Epithelial cell of prostate (primary cell): ENCODE data around the gene PCDHGA1.
A peak's percentile ranks its signal among the peaks of the same experiment; 100 is the strongest.
"Not testable (repeated sequence)": the region's sequence is repeated elsewhere in the genome, so short reads cannot be mapped to it uniquely, and the experiment has no call there.

Source experiments
- DNase-seq: peaks from one replicate; pipeline ENCODE4 v3.0.0-alpha.2; 2011; ENCODE audit warnings: low read depth, low spot score
- H3K27ac ChIP-seq: fragments of 450-650 bp; 2 replicates; pipeline ENCODE4 v1.5.1; 2017; ENCODE audit warnings: mild to moderate bottlenecking

PCDHGA1 gene

GRCh38 chr5:141407790-141408505, 77.6 kb downstream of the PCDHGA1 start, which contains the start of gene PCDHGB6:
TSS of gene PCDHGB6 (plus strand) at chr5:141408021. CDS start at chr5:141408203, 182 bp downstream.
- not testable (repeated sequence) for DNase-seq, H3K27ac ChIP-seq

GRCh38 chr5:141409598-141410306, 79.4 kb downstream of the PCDHGA1 start:
- DNase-seq, result no peak
- no peak overlapping the region for H3K27ac ChIP-seq

- no peak overlapping the region for H3K27ac ChIP-seq
- DNase-seq, result no peak
These were observed 81.3 kb downstream of the PCDHGA1 start for GRCh38 chr5:141411575-141411974.

- no peak within 1 kb of the TSS for H3K27ac ChIP-seq
- no peak for DNase-seq
These were observed 82.7 kb downstream of the PCDHGA1 start, which contains the start of gene PCDHGA10 for GRCh38 chr5:141412854-141413539. TSS of gene PCDHGA10 (plus strand) at chr5:141412987. CDS start at chr5:141413176, 189 bp downstream.

GRCh38 chr5:141413540-141414069, 83.3 kb downstream of the PCDHGA1 start:
- no peak for DNase-seq
- no peak overlapping the region for H3K27ac ChIP-seq

- not testable (repeated sequence) for DNase-seq, H3K27ac ChIP-seq
These were observed 84.4 kb downstream of the PCDHGA1 start for GRCh38 chr5:141414548-141415274.

- DNase-seq, H3K27ac ChIP-seq: not testable (repeated sequence)
These were observed 84.9 kb downstream of the PCDHGA1 start for GRCh38 chr5:141415275-141415618.

GRCh38 chr5:141417494-141418172, 87.3 kb downstream of the PCDHGA1 start, which contains the start of gene PCDHGB7:
TSS of gene PCDHGB7 (plus strand) at chr5:141417677. CDS start at chr5:141417860, 183 bp downstream.
- H3K27ac ChIP-seq, result not testable (repeated sequence)
- DNase-seq, result peak; percentile 31

- DNase-seq, result no peak
- H3K27ac ChIP-seq, result no peak overlapping the region
These were observed 89.0 kb downstream of the PCDHGA1 start for GRCh38 chr5:141419074-141419880.

- no peak within 1 kb of the TSS for H3K27ac ChIP-seq
- DNase-seq, result no peak
These were observed 90.7 kb downstream of the PCDHGA1 start, which contains the start of gene PCDHGA11 for GRCh38 chr5:141420855-141421488. TSS of gene PCDHGA11 (plus strand) at chr5:141421051. CDS start at chr5:141421228, 177 bp downstream.

GRCh38 chr5:141421489-141421855, 91.2 kb downstream of the PCDHGA1 start:
- no peak for DNase-seq
- H3K27ac ChIP-seq, result no peak overlapping the region

GRCh38 chr5:141422742-141423291, 92.5 kb downstream of the PCDHGA1 start:
- no peak for DNase-seq
- H3K27ac ChIP-seq, result no peak overlapping the region

GRCh38 chr5:141427783-141428426, 97.6 kb downstream of the PCDHGA1 start:
- no peak overlapping the region for H3K27ac ChIP-seq
- DNase-seq, result no peak

- peak; percentile 20 for DNase-seq
- H3K27ac ChIP-seq, result no peak within 1 kb of the TSS
These were observed 100.2 kb downstream of the PCDHGA1 start, which contains the start of gene PCDHGA12 for GRCh38 chr5:141430332-141431113. TSS of gene PCDHGA12 (plus strand) at chr5:141430507. CDS start at chr5:141430760, 253 bp downstream.

GRCh38 chr5:141431286-141431685, 101.0 kb downstream of the PCDHGA1 start:
- H3K27ac ChIP-seq, result no peak overlapping the region
- DNase-seq, result no peak

GRCh38 chr5:141432308-141432707, 102.0 kb downstream of the PCDHGA1 start:
- DNase-seq, H3K27ac ChIP-seq: not testable (repeated sequence)
